Ovary (tissue), 9 donors: Measurements from ENCODE around the gene LRP1B. TPM values are rescaled to one million over a fixed set of nuclear protein-coding genes. Genes with fewer than 3 reads are reported as not detected.

Source experiments
- DNase-seq, 5 donors: peaks; one replicate each; pipeline ENCODE4 v3.0.0-alpha.2; 2019 to 2020
- H3K27ac ChIP-seq, 2 donors: fragments of 200-600 bp; one replicate each; pipeline versions ENCODE4 v1.5.1 to v1.8.0; 2019 to 2022
- H3K27me3 ChIP-seq: fragments of 200-600 bp; one replicate; pipeline ENCODE4 v1.8.0; 2022
- H3K36me3 ChIP-seq: fragments of 200-600 bp; sonication (generic); one replicate; pipeline ENCODE4 v1.5.1; 2019
- H3K4me1 ChIP-seq: one replicate; pipeline ENCODE4 v1.8.1; 2013; ENCODE audit warnings: mild to moderate bottlenecking, moderate library complexity; ENCODE audit not compliant: insufficient read depth
- H3K4me3 ChIP-seq: fragments of 200-600 bp; sonication (generic); one replicate; pipeline ENCODE4 v1.5.1; 2017
- H3K9me3 ChIP-seq, 2 donors: fragments of 200-600 bp in 1 of 2; sonication (generic) in 1 of 2; one replicate each; pipeline versions ENCODE4 v1.5.1 to v1.8.1; 2013 to 2019; ENCODE audit warnings: mild to moderate bottlenecking in 1 of 2, moderate library complexity in 1 of 2
- CTCF ChIP-seq, 3 donors: fragments of 450-650 bp in 2 of 3; fragments of 200-600 bp in 1 of 3; IDR thresholded peaks; one replicate each; pipeline versions ENCODE4 v1.5.1 to v1.8.0; 2016 to 2022; ENCODE audit warnings: antibody characterized with exemption in 3 of 3, mild to moderate bottlenecking in 1 of 3
- EP300 ChIP-seq: sonication (generic); formaldehyde crosslinking; IDR thresholded peaks from one replicate; pipeline ENCODE4 v1.6.1; 2017; ENCODE audit warnings: antibody characterized with exemption
- POLR2A ChIP-seq: fragments of 450-650 bp; IDR thresholded peaks from one replicate; pipeline ENCODE4 v1.6.1; 2017; ENCODE audit warnings: antibody characterized with exemption, mild to moderate bottlenecking, moderate library complexity
- WGBS, 3 donors: extraction: QIAGEN DNeasy Blood & Tissue Kit in 1 of 3; methylation state at CpG; one replicate each; pipeline versions ENCODE4 v1.1.5 to v1.1.7; 2013 to 2017; 5-methylcytosine and 5-hydroxymethylcytosine counted together
- intact Hi-C, 4 donors: fragments of 100-400 bp; cut with DNase I; formaldehyde crosslinking; loops; one replicate each; pipeline versions ENCODE4 v1.11.0 to v1.15.1; 2022 to 2023
- polyA plus RNA-seq, 2 donors: library from polyadenylated mRNA; stranded (reverse); fragments of 200-250 nt in 1 of 2; fragments of 350-450 nt in 1 of 2; fragmentation: Illumina TruSeq in 1 of 2; extraction: RNeasy Lipid Tissue Mini Kit (QIAGEN cat#74804) in 1 of 2; gene quantifications; one replicate each; pipeline ENCODE4 v1.2.3, GENCODE V29; 2013 to 2014
- total RNA-seq, 7 donors: library from RNA; depleted of rRNA in 2 of 7; stranded (reverse); fragments of >200 nt in 2 of 7; fragmentation: NEBNext Ultra II Directional in 3 of 7; extraction: Animal tissue kit (Norgen Biotek cat#: 25700) in 3 of 7; gene quantifications; one replicate each; pipeline versions ENCODE4 v1.1.0 to v1.2.4, GENCODE V29; 2016 to 2023
- donor health status: DM: no; HTN: no; CAD: no; lungs with moderate emphysema.
- donor health status: DM: no; HTN: no; CAD: no.
- donor health status: Bipolar disorder and iron deficiency.
- donor health status: DM: yes; HTN: yes; CAD: no.
- donor health status: DM: no; HTN: no; CAD: no.
- donor health status: DM: yes; HTN: yes; CAD: no.

The LRP1B gene
- total and polyA plus RNA-seq, 9 donors: 0.08 to 2.6 (median 0.37) TPM

- H3K27me3 ChIP-seq: no peaks in the 10 kb centered on the region
- no peak for DNase-seq
- H3K4me1 ChIP-seq: no peaks in the 10 kb centered on the region
- no peaks in the 10 kb centered on the region for H3K36me3 ChIP-seq
- no peak overlapping the region for H3K4me3 ChIP-seq
- no peaks in the 10 kb centered on the region for H3K9me3 ChIP-seq
- 80 to 90% (median 82%) methylated on average over 2 of the region's 2 CpGs for whole genome bisulfite sequencing, 3 donors
- no peak overlapping the region for H3K27ac ChIP-seq
- TF ChIP-seq EP300: no peak
- no peak for TF ChIP-seq CTCF (IDR thresholded peaks at IDR 0.05)
- no peak for TF ChIP-seq POLR2A
- intact Hi-C loops: no loop called here
These were observed 829.3 kb downstream of the LRP1B start for GRCh38 chr2:141301551-141301950.

- no peak for DNase-seq
- Histone ChIP-seq H3K27me3 (no peaks in the 10 kb centered on the region), H3K27ac (no peak overlapping the region), H3K9me3 (no peaks in the 10 kb centered on the region), H3K4me3 (no peak overlapping the region), H3K36me3 (no peaks in the 10 kb centered on the region), H3K4me1 (no peaks in the 10 kb centered on the region)
- TF ChIP-seq EP300 (no peak), CTCF (IDR thresholded peaks at IDR 0.05) (no peak), POLR2A (no peak)
- intact Hi-C loops: no loop called here
- WGBS, 3 donors: 89 to 91% (median 90%) methylated on average over 4 of the region's 4 CpGs
These were observed 850.8 kb downstream of the LRP1B start for GRCh38 chr2:141280037-141280436.

GRCh38 chr2:141271346-141271745, 859.5 kb downstream of the LRP1B start:
- Histone ChIP-seq H3K9me3 (no peaks in the 10 kb centered on the region), H3K27ac (no peak overlapping the region), H3K36me3 (no peaks in the 10 kb centered on the region), H3K27me3 (no peaks in the 10 kb centered on the region), H3K4me1 (no peaks in the 10 kb centered on the region), H3K4me3 (no peak overlapping the region)
- no peak for DNase-seq
- WGBS, 3 donors: 81 to 84% (median 82%) methylated on average over 2 of the region's 2 CpGs
- intact Hi-C loops: no loop called here
- no peak for TF ChIP-seq EP300
- no peak for TF ChIP-seq CTCF (IDR thresholded peaks at IDR 0.05)
- no peak for TF ChIP-seq POLR2A

- Histone ChIP-seq H3K36me3 (no peaks in the 10 kb centered on the region), H3K27ac (no peak overlapping the region), H3K9me3 (no peaks in the 10 kb centered on the region), H3K4me3 (no peak overlapping the region), H3K4me1 (no peaks in the 10 kb centered on the region), H3K27me3 (no peaks in the 10 kb centered on the region)
- TF ChIP-seq EP300 (no peak), CTCF (IDR thresholded peaks at IDR 0.05) (no peak), POLR2A (no peak)
- intact Hi-C loops: no loop called here
- WGBS, 3 donors: 90 to 93% (median 91%) methylated on average over 10 of the region's 10 CpGs
- DNase-seq: no peak
These were observed 866.0 kb downstream of the LRP1B start for GRCh38 chr2:141264848-141265247.

- Histone ChIP-seq H3K27me3 (no peaks in the 10 kb centered on the region), H3K4me3 (no peak overlapping the region), H3K36me3 (no peaks in the 10 kb centered on the region), H3K4me1 (no peaks in the 10 kb centered on the region), H3K27ac (no peak overlapping the region), H3K9me3 (no peaks in the 10 kb centered on the region)
- TF ChIP-seq POLR2A (no peak), EP300 (no peak), CTCF (IDR thresholded peaks at IDR 0.05) (no peak)
- 55 to 70% (median 68%) methylated on average over 1 of the region's 1 CpG for WGBS, 3 donors
- intact Hi-C loops: no loop called here
- DNase-seq: no peak
These were observed 869.9 kb downstream of the LRP1B start for GRCh38 chr2:141260911-141261310.
